ENCODE results near the gene LHFPL2. TPM values are rescaled to one million over a fixed set of nuclear protein-coding genes. Genes with fewer than 3 reads are reported as not detected.
"Not testable (repeated sequence)": the region's sequence is repeated elsewhere in the genome, so short reads cannot be mapped to it uniquely, and the experiment has no call there.

The LHFPL2 gene
- total RNA-seq, 1 experiment from 2014 or later: 17.9 TPM

GRCh38 chr5:78667461-78668103 is 19.0 kb upstream of the LHFPL2 start:
- Histone ChIP-seq H2AFZ (ENCODE audit: low read depth, low read length, poor library complexity, severe bottlenecking) (no peak overlapping the region), H3K4me2 (ENCODE audit: low read length) (no peak overlapping the region), H3K4me3 (replicated peaks in 1 of 2; ENCODE audit: low read depth in 1 of 2, low read length in 2 of 2) (no peak overlapping the region), H3K9me3 (ENCODE audit: control insufficient read depth in 1 of 2, insufficient read depth in 1 of 2, low read depth in 1 of 2, low read length in 2 of 2) (no peaks in the 10 kb centered on the region), H3K4me1 (ENCODE audit: control insufficient read depth in 1 of 2, insufficient read depth in 2 of 2, low read length in 2 of 2) (peaks cover 0 to 8% of the 10 kb centered on the region in 2 experiments; a peak in 1 of 4 replicates), H3K9me2 (ENCODE audit: insufficient read depth) (no peaks in the 10 kb centered on the region), H3K27me3 (ENCODE audit: insufficient read depth, low read length) (no peaks in the 10 kb centered on the region), H3K36me3 (ENCODE audit: control insufficient read depth in 1 of 2, insufficient read depth in 2 of 2, low read length in 2 of 2) (no peaks in the 10 kb centered on the region), H4K20me1 (ENCODE audit: insufficient read depth) (no peaks in the 10 kb centered on the region), H3K9ac (ENCODE audit: low read length) (no peak overlapping the region), H3K27ac (ENCODE audit: low read depth, low read length) (no peak overlapping the region), H3K79me2 (ENCODE audit: insufficient read depth, low read length) (no peaks in the 10 kb centered on the region)
- ChIA-PET POLR2A (interaction anchor here (0.6 to 0.9 kb wide), 2 partner anchors 9 to 177 kb away, joined by 3 read pairs; no protein-coding TSS in a partner anchor), RAD21 (ENCODE audit: low non-redundant PET in 1 of 2, low total read pairs in 2 of 2, uncharacterized antibody in 2 of 2, unreplicated experiment in 2 of 2) (no interaction called here), CTCF (no interaction called here)
- intact Hi-C loops (cut with micrococcal nuclease): no loop called here
- no peak for ATAC-seq
- no peak for TF ChIP-seq SIN3A (IDR thresholded peaks at IDR 0.05; ENCODE audit: low read depth)
- no peak for TF ChIP-seq POLR2AphosphoS5 (IDR thresholded peaks at IDR 0.05; ENCODE audit: low read depth, low read length)
- no peak for TF ChIP-seq ELF1 (IDR thresholded peaks at IDR 0.05; ENCODE audit: borderline replicate concordance, low read depth)
- no peak for TF ChIP-seq CEBPB (IDR thresholded peaks at IDR 0.05; ENCODE audit: low read depth)
- no peak for TF ChIP-seq ZFX (IDR thresholded peaks at IDR 0.05)
- TF ChIP-seq REST (IDR thresholded peaks at IDR 0.05; ENCODE audit: low read depth): no peak
- no peak for TF ChIP-seq ZNF274 (IDR thresholded peaks at IDR 0.05; ENCODE audit: low read depth, low read length)
- no peak for TF ChIP-seq JUND (IDR thresholded peaks at IDR 0.05)
- no peak for TF ChIP-seq POLR2A (IDR thresholded peaks at IDR 0.05; ENCODE audit: borderline replicate concordance, extremely low read depth, insufficient read depth, insufficient read length)
- TF ChIP-seq FOSL1 (IDR thresholded peaks at IDR 0.05; ENCODE audit: low read depth): no peak
- TF ChIP-seq ATF3 (IDR thresholded peaks at IDR 0.05): no peak
- TF ChIP-seq EZH2phosphoT487 (IDR thresholded peaks at IDR 0.05; ENCODE audit: borderline replicate concordance): no peak
- TF ChIP-seq RAD21 (IDR thresholded peaks at IDR 0.05; ENCODE audit: low read depth): no peak
- DNase-seq (ENCODE audit: low read depth, low spot score): no peak
- BruUV-seq (replicated peaks): no TSS peak

GRCh38 chr5:78666975-78667374 is 18.4 kb upstream of the LHFPL2 start:
- H3K4me3 ChIP-seq (replicated peaks in 1 of 2; ENCODE audit: low read depth in 1 of 2, low read length in 2 of 2); H3K9me3 ChIP-seq (ENCODE audit: control insufficient read depth in 1 of 2, insufficient read depth in 1 of 2, low read depth in 1 of 2, low read length in 2 of 2); H2AFZ ChIP-seq (ENCODE audit: low read depth, low read length, poor library complexity, severe bottlenecking); H3K9me2 ChIP-seq (ENCODE audit: insufficient read depth); BruUV-seq (replicated peaks); H3K79me2 ChIP-seq (ENCODE audit: insufficient read depth, low read length); DNase-seq (ENCODE audit: low read depth, low spot score); RAD21 ChIA-PET (ENCODE audit: low non-redundant PET in 1 of 2, low total read pairs in 2 of 2, uncharacterized antibody in 2 of 2, unreplicated experiment in 2 of 2); H4K20me1 ChIP-seq (ENCODE audit: insufficient read depth); H3K4me2 ChIP-seq (ENCODE audit: low read length); CTCF ChIA-PET; H3K9ac ChIP-seq (ENCODE audit: low read length); ATAC-seq; H3K27ac ChIP-seq (ENCODE audit: low read depth, low read length); H3K36me3 ChIP-seq (ENCODE audit: control insufficient read depth in 1 of 2, insufficient read depth in 2 of 2, low read length in 2 of 2); intact Hi-C loops (cut with micrococcal nuclease); H3K27me3 ChIP-seq (ENCODE audit: insufficient read depth, low read length); H3K4me1 ChIP-seq (ENCODE audit: control insufficient read depth in 1 of 2, insufficient read depth in 2 of 2, low read length in 2 of 2): not testable (repeated sequence)
- POLR2A ChIA-PET: interaction anchor here (0.9 kb wide), 1 partner anchor 10 kb away, joined by 3 read pairs; no protein-coding TSS in a partner anchor
